Skeletal muscle cell (primary cell): ENCODE data around the gene SGCD.

Experiments used
- DNase-seq: peaks from one replicate; pipeline ENCODE4 v3.0.0-alpha.2; 2010; ENCODE audit warnings: low read depth
- H3K4me3 ChIP-seq: 2 replicates; pipeline ENCODE4 v1.5.1; 2011; ENCODE audit warnings: low read depth, mild to moderate bottlenecking, control low read depth, low read length, moderate library complexity

The SGCD gene

DNA sequence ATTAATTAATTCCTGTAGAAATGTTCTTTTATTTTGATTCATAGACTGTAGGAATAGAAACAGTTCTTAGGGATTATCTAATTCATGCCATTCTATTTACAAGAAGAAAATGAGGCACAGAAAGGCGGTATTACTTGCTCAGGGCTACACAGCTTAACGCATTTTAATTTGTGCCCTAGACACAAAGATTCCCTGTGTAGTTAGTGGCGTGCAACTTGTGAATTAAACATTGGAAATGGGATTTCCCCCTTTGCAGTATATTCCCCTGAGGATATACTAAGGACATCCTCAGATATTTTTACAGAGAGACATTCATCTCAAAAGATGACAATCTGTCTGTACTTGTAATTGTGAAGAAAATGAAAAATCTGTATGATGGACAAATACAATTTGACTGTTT lies 108.1 kb downstream of the SGCD start:
- no peak overlapping the region for H3K4me3 ChIP-seq

GRCh38 chr5:156438076-156438475 lies 111.1 kb downstream of the SGCD start:
- DNase-seq = no peak
- no peak overlapping the region for H3K4me3 ChIP-seq

More for the DNA sequence above, 108.1 kb downstream of the SGCD start:
- DNase-seq = no peak

DNA sequence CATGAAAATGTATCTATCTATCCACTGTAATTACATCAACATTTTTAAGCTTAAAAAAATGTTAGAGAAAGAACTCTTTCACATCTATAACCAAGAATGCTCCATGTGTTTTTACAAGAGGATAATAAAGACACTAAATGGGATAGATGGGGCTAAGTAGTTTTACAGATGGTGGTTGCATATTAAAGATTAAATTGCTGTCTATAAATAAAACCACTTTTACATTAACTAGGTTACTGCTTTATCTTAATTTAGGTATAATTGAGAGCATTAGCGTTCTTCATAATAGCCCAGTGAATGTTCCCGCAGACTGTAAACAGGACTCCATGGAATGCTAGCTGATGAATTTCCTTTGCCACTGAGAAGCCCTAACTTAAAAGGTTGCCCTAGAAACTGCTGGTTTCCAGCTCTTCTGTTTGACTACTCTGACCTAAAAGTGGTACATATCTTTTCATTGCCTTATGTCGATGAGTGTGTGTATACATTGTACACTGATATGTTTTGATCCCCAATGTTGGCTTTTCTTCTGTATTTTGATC lies 117.9 kb downstream of the SGCD start:
- DNase-seq = no peak
- no peak overlapping the region for H3K4me3 ChIP-seq

DNA sequence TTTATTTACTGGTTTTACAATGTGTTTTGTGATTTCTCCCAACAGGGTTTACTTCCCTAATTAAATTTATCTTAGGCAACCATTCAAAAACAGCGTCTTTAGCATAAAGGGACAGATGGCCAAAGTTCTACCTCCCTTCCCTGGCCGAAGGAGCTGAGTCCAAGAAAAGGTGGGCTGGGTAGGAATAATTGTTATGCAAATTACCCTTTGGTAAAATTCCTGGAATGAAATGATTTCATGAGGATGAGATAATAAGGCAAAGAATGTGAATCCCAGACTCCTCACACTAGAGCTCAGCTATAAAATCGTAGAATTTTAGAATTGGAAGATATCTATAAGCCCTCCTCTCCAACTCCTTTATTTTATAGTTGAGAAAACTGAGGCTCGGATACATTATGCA lies 119.6 kb downstream of the SGCD start:
- no peak for DNase-seq
- H3K4me3 ChIP-seq = no peak overlapping the region

- H3K4me3 ChIP-seq = no peak overlapping the region
- no peak for DNase-seq
Measured at GRCh38 chr5:156450778-156451177, 123.8 kb downstream of the SGCD start.

GRCh38 chr5:156451505-156451904 lies 124.5 kb downstream of the SGCD start:
- DNase-seq = no peak
- H3K4me3 ChIP-seq = no peak overlapping the region

- H3K4me3 ChIP-seq = no peak overlapping the region
- DNase-seq = no peak
Measured at GRCh38 chr5:156456857-156457256, 129.9 kb downstream of the SGCD start.

DNA sequence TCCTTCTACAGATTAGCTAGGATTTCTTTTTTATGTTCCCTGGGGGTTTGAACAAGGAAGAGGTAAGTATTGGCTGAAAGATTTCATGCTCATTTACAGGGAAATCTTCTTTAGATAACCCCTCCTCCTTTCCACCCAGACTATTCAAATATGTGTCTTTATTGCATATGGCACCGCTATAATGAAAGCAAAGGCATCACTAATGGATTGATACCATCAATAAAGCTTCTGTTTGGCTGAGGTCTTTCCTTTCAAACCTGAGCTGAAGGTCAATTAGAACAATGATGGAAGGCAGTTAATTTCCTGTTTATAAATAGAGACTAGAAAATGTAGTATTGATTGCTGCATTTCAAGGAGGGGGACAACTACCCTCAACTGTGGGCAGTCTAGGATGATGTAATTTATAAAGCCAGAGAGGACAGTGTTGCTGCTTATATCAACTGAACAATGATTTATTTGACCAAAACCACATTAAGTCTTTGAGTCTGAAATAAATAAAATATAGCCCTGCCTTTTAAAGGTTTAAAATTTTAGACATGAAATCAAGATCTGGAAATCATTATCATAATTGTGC lies 132.9 kb downstream of the SGCD start:
- no peak for DNase-seq
- H3K4me3 ChIP-seq = no peak overlapping the region

GRCh38 chr5:156460471-156460870 lies 133.5 kb downstream of the SGCD start:
- no peak overlapping the region for H3K4me3 ChIP-seq
- DNase-seq = no peak

- no peak overlapping the region for H3K4me3 ChIP-seq
- DNase-seq = no peak
Measured at GRCh38 chr5:156466871-156467270, 139.9 kb downstream of the SGCD start.

DNA sequence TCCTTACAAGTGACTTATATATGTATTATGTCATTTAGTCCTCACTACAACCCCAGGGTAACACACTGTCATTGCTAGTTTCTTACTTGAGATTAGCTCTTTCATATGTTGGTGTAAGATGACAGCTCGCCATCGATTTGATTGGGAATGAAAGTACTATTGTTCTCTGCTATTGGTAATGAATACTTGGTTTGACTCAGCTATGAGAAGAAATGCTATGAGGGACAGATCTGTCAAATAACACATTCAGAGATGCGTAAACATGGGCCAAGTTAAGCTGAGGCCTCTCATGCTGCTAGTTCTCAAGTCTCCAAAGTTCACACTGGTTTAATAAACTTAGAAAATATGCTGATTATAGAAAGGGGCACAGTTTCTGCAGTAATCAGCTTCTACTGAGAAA lies 142.7 kb downstream of the SGCD start:
- DNase-seq = no peak
- no peak overlapping the region for H3K4me3 ChIP-seq

- DNase-seq = no peak
- H3K4me3 ChIP-seq = no peak overlapping the region
Measured at GRCh38 chr5:156471893-156472292, 144.9 kb downstream of the SGCD start.

DNA sequence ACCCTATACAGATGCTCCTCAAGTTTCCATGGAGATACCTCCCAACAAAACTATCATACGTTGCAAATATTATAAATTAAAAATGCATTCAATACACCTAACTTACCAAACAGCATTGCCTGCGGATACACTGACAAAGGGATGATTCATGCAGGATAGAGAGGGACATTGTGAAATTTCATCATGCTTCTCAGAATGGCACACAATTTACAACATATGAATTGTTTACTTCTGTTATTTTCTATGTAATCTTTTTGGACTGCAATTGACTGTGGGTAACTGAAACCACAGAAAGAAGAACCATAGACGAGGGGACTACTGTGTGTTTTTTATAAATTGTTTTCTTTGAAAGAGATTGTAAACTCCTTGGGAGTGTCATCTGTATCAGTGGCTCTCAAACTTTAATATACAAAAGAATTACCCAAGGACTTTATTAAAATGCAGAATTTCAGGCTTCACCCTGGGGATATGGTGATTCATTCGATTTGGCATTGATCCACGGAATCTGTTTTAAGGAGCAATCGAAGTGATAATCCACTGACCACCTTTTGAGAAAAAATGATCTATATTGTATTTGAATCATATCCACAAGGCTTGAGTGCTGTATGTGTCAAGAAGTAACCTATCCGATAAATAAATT lies 146.4 kb downstream of the SGCD start:
- H3K4me3 ChIP-seq = no peak overlapping the region
- DNase-seq = peak; percentile 39

GRCh38 chr5:156474251-156474650 lies 147.3 kb downstream of the SGCD start:
- H3K4me3 ChIP-seq = no peak overlapping the region

GRCh38 chr5:156475182-156476157 lies 148.5 kb downstream of the SGCD start:
- peak; percentile 94 for DNase-seq
- no peak overlapping the region for H3K4me3 ChIP-seq

More at GRCh38 chr5:156474251-156474650, 147.3 kb downstream of the SGCD start:
- peak; percentile 55 for DNase-seq

DNA sequence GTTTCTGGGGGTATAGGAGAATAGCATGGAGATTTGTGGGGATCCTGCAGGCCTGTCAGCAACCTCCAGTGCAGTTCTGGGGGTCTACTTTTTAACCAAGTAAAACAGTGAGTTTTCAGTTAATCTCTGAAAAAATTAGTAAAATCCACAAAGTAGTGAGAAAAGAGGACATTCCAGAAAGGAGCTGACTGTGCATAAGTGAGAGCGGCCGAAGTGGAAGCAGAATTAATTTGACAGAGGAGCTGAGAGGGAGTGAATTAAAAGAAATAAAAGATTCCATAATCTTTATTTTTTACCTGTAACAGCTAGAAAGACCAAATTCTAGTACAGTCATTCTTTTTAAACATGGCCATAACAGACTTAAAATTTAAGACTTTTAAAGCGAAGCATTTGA lies 149.2 kb downstream of the SGCD start:
- DNase-seq = no peak

DNA sequence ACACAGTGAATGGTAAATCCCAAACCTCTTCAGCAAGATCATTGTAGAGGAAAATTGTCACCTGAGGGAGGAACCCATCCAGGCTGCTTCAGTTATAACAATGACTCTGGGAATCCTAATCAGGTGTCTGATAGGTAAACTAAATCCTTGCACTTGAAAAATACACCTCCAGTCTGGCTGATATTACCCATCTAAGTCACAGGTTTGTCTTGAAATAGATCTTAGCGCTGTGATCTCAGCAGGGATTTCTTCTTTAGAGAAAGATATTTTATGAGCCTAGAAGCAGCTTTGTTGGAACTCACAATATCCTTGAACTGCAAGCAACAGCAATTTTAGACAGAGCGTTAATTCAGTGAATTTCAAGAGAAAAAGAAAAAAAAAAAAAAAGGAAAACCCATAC lies 149.7 kb downstream of the SGCD start:
- H3K4me3 ChIP-seq = no peak overlapping the region
- no peak for DNase-seq

More for the DNA sequence above, 149.2 kb downstream of the SGCD start:
- H3K4me3 ChIP-seq = no peak overlapping the region

GRCh38 chr5:156477196-156477595 lies 150.2 kb downstream of the SGCD start:
- DNase-seq = no peak
- no peak overlapping the region for H3K4me3 ChIP-seq

DNA sequence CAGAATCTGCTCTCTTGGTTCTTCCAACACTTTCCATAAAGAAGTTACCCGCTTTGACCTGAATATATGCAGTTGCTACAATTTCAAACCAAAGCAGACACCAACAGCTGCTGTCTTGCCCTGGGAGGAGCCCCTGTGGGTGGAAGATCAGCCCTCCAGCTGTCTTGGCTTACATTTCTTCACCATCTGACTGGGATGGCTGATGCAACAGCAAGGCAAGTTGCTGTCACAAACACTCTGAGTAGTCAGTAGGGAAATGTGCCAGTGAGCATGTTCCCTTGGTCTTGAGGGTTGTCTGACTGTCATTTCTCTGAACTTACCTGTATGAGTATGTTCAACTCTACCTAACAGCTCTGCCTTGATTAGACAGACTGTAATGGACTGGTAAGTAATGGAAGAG lies 152.9 kb downstream of the SGCD start:
- DNase-seq = peak; percentile 89
- no peak overlapping the region for H3K4me3 ChIP-seq

DNA sequence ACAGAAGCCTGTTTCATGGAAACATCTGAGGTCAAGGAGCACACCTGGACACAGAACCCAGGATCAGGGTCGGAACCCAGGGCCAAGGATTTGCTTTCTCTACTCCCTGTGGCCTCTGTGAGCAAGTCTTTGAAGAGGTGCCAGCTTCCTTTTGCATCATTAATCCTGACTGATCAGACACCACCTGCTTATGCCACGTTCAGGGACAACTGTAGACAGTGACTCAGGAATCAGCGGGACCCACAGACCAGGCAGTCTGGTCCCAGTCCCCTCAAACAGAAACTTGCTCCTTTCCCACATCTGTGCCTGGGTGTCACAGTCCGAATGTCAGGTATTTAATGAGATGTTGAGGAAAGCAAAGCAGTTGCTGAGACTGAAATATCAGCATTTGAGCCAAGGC lies 154.8 kb downstream of the SGCD start:
- peak; percentile 67 for DNase-seq
- H3K4me3 ChIP-seq = no peak overlapping the region
